CD1c-positive myeloid dendritic cell (primary cell): ENCODE measurements around the gene GARNL3.

ENCODE experiments used
- DNase-seq: peaks from one replicate; pipeline ENCODE4 v3.0.0-alpha.2; 2016; ENCODE audit errors: extremely low spot score

GARNL3 gene

GRCh38 chr9:127349483-127350113, 85.0 kb downstream of the GARNL3 start:
- DNase-seq, result no peak

GRCh38 chr9:127351182-127352166, 86.9 kb downstream of the GARNL3 start:
- DNase-seq, result no peak

- DNase-seq, result no peak
Observed at GRCh38 chr9:127353882-127354281, 89.3 kb downstream of the GARNL3 start.

- DNase-seq, result no peak
Observed at GRCh38 chr9:127356906-127357305, 92.3 kb downstream of the GARNL3 start.

GRCh38 chr9:127358023-127358535, 93.5 kb downstream of the GARNL3 start:
- no peak for DNase-seq

GRCh38 chr9:127358770-127359169, 94.2 kb downstream of the GARNL3 start:
- no peak for DNase-seq

GRCh38 chr9:127360250-127360649, 95.7 kb downstream of the GARNL3 start:
- no peak for DNase-seq

- DNase-seq, result no peak
Observed at GRCh38 chr9:127360829-127361228, 96.3 kb downstream of the GARNL3 start.

GRCh38 chr9:127361561-127361960, 97.0 kb downstream of the GARNL3 start:
- peak; percentile 8 for DNase-seq

GRCh38 chr9:127362829-127363228, 98.3 kb downstream of the GARNL3 start:
- no peak for DNase-seq

- no peak for DNase-seq
Observed at GRCh38 chr9:127365461-127365860, 100.9 kb downstream of the GARNL3 start.

GRCh38 chr9:127366594-127366993, 102.0 kb downstream of the GARNL3 start:
- DNase-seq, result no peak

GRCh38 chr9:127368852-127369402, 104.4 kb downstream of the GARNL3 start:
- DNase-seq, result peak; percentile 41

GRCh38 chr9:127369428-127369827, 104.9 kb downstream of the GARNL3 start:
- DNase-seq, result no peak

- no peak for DNase-seq
Observed at GRCh38 chr9:127370147-127370579, 105.6 kb downstream of the GARNL3 start.

- no peak for DNase-seq
Observed at GRCh38 chr9:127370672-127371648, 106.4 kb downstream of the GARNL3 start.

- no peak for DNase-seq
Observed at GRCh38 chr9:127380479-127380878, 115.9 kb downstream of the GARNL3 start.

GRCh38 chr9:127382541-127382940, 118.0 kb downstream of the GARNL3 start:
- DNase-seq, result no peak

- no peak for DNase-seq
Observed at GRCh38 chr9:127384016-127384730, 119.6 kb downstream of the GARNL3 start.

GRCh38 chr9:127384901-127385300, 120.3 kb downstream of the GARNL3 start:
- DNase-seq, result no peak

- no peak for DNase-seq
Observed at GRCh38 chr9:127386249-127386648, 121.7 kb downstream of the GARNL3 start.
